Brain microvascular endothelial cell (primary cell): ENCODE data around the gene SARS2.
A peak's percentile ranks its signal among the peaks of the same experiment; 100 is the strongest.

Experiments used
- DNase-seq: peaks from one replicate; pipeline ENCODE4 v3.0.0-alpha.2; 2020
- H3K27ac ChIP-seq: fragments of 250-450 bp; sonication (Bioruptor Pico); 2 replicates; pipeline ENCODE4 v1.5.1; 2020; ENCODE audit warnings: mild to moderate bottlenecking, moderate library complexity
- H3K27me3 ChIP-seq: fragments of 250-450 bp; sonication (Bioruptor Pico); replicated peaks from 2 replicates; pipeline ENCODE4 v1.5.1; 2020; ENCODE audit warnings: mild to moderate bottlenecking
- H3K36me3 ChIP-seq: fragments of 250-450 bp; sonication (Bioruptor Pico); replicated peaks from 2 replicates; pipeline ENCODE4 v1.5.1; 2020; ENCODE audit warnings: mild to moderate bottlenecking
- H3K4me3 ChIP-seq: 2 replicates; pipeline ENCODE4 v1.5.1; 2011; ENCODE audit warnings: low read depth, mild to moderate bottlenecking, control low read depth, low read length, moderate library complexity
- in situ Hi-C: cut with HindIII; loops from 2 replicates; pipeline ENCODE4 v1.10.0; 2017; ENCODE audit warnings: low sequenced_read_pairs, low pct_ligation_motif_present
- TF ChIP-seq, protein P1 (sequence below): IDR thresholded peaks from 2 replicates; pipeline ENCODE4 v1.5.1; 2011; ENCODE audit warnings: low read depth, mild to moderate bottlenecking, moderate library complexity, low read length, control low read depth, inconsistent platforms; ENCODE audit errors: missing control alignments

Gene SARS2

GRCh38 chr19:38915329-38916321, 14.9 kb downstream of the SARS2 start:
- TF ChIP-seq, protein P1, sequence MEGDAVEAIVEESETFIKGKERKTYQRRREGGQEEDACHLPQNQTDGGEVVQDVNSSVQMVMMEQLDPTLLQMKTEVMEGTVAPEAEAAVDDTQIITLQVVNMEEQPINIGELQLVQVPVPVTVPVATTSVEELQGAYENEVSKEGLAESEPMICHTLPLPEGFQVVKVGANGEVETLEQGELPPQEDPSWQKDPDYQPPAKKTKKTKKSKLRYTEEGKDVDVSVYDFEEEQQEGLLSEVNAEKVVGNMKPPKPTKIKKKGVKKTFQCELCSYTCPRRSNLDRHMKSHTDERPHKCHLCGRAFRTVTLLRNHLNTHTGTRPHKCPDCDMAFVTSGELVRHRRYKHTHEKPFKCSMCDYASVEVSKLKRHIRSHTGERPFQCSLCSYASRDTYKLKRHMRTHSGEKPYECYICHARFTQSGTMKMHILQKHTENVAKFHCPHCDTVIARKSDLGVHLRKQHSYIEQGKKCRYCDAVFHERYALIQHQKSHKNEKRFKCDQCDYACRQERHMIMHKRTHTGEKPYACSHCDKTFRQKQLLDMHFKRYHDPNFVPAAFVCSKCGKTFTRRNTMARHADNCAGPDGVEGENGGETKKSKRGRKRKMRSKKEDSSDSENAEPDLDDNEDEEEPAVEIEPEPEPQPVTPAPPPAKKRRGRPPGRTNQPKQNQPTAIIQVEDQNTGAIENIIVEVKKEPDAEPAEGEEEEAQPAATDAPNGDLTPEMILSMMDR = no peak
- in situ Hi-C loops = no loop called here
- no peak overlapping the region for H3K27ac ChIP-seq
- DNase-seq = no peak
- H3K36me3 ChIP-seq = no peaks in the 10 kb centered on the region
- no peak overlapping the region for H3K4me3 ChIP-seq
- H3K27me3 ChIP-seq = peaks cover 2% of the 10 kb centered on the region

DNA sequence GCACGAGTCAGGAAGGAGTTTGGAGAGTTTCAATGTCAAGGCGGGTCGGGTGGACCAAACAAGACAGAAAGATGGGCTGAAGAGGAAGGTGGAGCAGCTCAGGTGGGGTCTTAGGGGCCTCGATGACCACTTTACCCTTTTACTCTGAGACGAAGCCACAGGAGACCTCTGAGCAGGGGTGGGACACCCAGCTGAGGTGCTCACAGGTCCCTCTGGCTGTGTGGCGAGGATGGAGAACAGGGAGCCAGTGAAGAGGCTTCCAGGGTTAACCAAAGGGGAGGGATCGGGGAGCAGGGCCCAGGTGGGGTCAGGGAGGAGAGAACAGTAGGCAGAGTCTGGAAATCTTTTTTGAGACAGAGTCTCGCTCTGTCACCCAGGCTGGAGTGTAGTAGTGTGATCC, 16.6 kb downstream of the SARS2 start:
- H3K27me3 ChIP-seq = peaks cover 2% of the 10 kb centered on the region
- H3K4me3 ChIP-seq = no peak overlapping the region
- in situ Hi-C loops = no loop called here
- DNase-seq = no peak
- no peak overlapping the region for H3K27ac ChIP-seq
- TF ChIP-seq, protein P1 = no peak
- no peaks in the 10 kb centered on the region for H3K36me3 ChIP-seq

DNA sequence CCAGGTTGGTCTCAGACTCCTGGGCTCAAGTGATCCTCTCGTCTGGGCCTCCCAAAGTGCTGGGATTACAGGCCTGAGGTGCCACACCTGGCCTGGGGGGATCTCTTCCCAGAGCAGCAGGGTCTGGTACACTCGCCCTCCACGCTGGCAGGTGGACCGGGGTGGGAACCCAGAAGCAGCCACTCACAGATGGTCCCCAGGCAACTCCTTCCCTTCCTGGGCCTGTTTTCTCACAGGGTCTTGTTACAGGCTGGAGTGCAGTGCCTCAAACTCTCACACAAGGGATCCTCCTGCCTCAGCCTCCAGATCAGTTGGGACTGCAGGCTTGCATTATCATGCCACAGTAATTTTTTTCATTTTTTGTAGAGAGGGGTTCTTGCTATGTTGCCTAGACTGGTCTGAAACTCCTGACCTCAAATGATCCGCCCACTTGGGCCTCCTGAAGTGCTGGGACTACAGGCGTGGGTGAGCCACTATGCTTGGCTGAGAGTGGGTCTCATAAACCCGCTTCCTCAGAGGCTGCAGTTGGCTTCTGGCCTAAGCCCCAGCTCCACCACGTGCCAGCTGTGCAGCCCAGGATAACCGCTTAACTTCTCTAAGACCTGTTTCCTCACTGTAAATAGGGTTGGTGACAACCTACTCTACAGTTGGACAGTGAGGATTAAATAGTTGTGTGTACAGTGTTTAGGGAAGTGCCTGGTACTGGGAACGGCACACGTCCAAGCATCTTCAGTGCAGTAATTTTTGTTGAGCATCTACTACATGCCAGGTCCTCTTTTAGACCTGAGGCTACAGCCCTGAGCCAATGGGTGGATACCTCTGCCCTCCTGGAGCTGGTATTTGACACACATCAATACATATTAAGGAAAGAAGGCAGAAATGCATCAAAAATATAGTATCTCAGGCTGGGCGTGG, 17.7 kb downstream of the SARS2 start:
- no peak overlapping the region for H3K27ac ChIP-seq
- TF ChIP-seq, protein P1 = no peak
- peaks cover 2% of the 10 kb centered on the region for H3K27me3 ChIP-seq
- no peak for DNase-seq
- no peak overlapping the region for H3K4me3 ChIP-seq
- in situ Hi-C loops = no loop called here
- peaks cover under 1% of the 10 kb centered on the region for H3K36me3 ChIP-seq

- H3K27me3 ChIP-seq = peaks cover 2% of the 10 kb centered on the region
- no peak for DNase-seq
- peaks cover 5% of the 10 kb centered on the region for H3K36me3 ChIP-seq
- no peak overlapping the region for H3K4me3 ChIP-seq
- no peak overlapping the region for H3K27ac ChIP-seq
- TF ChIP-seq, protein P1 = peak; percentile 2
- in situ Hi-C loops = no loop called here
Observed at GRCh38 chr19:38911388-38912001, 19.1 kb downstream of the SARS2 start.

GRCh38 chr19:38910488-38910887, 20.1 kb downstream of the SARS2 start:
- Histone ChIP-seq H3K36me3 (peaks cover 9% of the 10 kb centered on the region), H3K27me3 (peaks cover 2% of the 10 kb centered on the region), H3K4me3 (no peak overlapping the region), H3K27ac (no peak overlapping the region)
- in situ Hi-C loops = no loop called here
- no peak for DNase-seq
- TF ChIP-seq, protein P1 = no peak
